ENCODE results near the gene HS3ST5. TPM values are rescaled to one million over a fixed set of nuclear protein-coding genes. Genes with fewer than 3 reads are reported as not detected.

HS3ST5 gene
- total RNA-seq, 3 donors from 2014 or later: not detected

DNA sequence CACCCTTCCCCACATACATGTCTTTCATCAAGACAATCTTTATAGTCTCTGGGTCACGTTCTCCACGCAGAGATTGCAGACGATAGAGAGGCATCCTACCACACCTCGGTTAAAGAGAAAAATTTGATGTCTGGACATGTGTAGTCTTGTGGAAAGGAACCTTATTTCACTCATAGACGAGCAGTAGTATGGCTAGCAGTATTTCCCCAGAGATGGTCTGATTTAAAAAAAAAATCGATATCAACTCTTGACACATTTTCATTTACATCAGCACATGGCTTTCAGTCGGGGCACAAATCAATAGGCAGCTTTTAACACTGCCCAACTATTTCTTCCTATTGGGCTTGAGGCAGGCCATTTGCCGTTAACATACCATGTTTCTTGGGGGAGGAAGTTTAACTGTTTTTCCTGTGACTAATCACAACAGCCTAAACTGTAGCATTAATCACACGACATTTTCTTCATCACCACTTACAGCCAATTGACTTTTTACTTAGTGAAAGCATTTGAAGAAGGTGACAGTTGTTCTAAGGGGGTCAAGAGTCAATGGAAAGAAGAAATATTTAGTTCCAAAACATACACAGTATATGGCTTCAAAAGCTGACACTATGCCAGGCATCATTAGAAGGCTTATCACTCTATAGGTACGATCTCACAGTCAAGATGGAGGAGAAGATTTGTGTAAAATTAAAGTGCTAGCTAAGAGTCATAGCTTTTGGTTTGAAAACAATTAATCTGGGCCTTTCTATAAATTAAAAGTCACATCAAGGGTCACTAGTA is 242.4 kb downstream of the HS3ST5 start:
- intact Hi-C loops (cut with DNase I; ENCODE audit: low total_unique reads): no loop called here
- no peaks in the 10 kb centered on the region for H3K4me1 ChIP-seq
- H3K4me3 ChIP-seq: no peak overlapping the region
- no peaks in the 10 kb centered on the region for H3K36me3 ChIP-seq
- H3K27ac ChIP-seq: no peak overlapping the region
- no peaks in the 10 kb centered on the region for H3K27me3 ChIP-seq
- DNase-seq (ENCODE audit: low spot score in 2 of 2): no peak
- TF ChIP-seq, protein P1, sequence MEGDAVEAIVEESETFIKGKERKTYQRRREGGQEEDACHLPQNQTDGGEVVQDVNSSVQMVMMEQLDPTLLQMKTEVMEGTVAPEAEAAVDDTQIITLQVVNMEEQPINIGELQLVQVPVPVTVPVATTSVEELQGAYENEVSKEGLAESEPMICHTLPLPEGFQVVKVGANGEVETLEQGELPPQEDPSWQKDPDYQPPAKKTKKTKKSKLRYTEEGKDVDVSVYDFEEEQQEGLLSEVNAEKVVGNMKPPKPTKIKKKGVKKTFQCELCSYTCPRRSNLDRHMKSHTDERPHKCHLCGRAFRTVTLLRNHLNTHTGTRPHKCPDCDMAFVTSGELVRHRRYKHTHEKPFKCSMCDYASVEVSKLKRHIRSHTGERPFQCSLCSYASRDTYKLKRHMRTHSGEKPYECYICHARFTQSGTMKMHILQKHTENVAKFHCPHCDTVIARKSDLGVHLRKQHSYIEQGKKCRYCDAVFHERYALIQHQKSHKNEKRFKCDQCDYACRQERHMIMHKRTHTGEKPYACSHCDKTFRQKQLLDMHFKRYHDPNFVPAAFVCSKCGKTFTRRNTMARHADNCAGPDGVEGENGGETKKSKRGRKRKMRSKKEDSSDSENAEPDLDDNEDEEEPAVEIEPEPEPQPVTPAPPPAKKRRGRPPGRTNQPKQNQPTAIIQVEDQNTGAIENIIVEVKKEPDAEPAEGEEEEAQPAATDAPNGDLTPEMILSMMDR (IDR thresholded peaks at IDR 0.05): no peak
- TF ChIP-seq POLR2A (IDR thresholded peaks at IDR 0.05): no peak
- no peak for TF ChIP-seq POLR2AphosphoS5 (IDR thresholded peaks at IDR 0.05)
- H3K9me3 ChIP-seq: no peaks in the 10 kb centered on the region

DNA sequence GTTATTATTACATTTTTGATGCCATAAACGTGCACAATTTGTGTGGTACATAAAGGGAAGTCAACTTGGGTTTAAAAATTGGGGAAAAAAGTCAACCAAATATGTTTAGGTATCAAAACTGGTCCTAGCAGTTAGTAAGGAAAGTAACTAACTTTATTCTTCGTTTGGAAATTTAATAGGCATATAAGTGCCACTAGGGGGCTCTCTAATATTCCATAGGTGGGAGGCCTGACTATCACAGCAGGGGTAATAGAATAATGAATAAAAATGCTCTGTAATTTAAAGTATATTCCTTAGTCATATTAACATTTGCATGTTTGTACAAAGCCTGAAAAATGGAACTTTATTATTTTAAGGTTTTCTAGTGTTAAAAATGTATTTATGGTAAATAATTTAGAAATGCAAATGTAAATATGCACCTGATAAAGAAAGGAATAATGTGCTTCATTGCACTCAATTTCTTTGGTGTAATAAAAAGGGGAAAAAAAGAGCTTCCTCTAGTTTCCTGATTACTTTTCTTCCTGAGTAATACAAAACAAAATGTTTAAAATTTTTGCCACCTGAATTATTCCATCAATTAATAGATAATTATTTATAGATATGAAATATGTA is 246.2 kb downstream of the HS3ST5 start:
- Histone ChIP-seq H3K27me3 (no peaks in the 10 kb centered on the region), H3K4me1 (no peaks in the 10 kb centered on the region), H3K9me3 (no peaks in the 10 kb centered on the region), H3K27ac (no peak overlapping the region), H3K4me3 (no peak overlapping the region), H3K36me3 (no peaks in the 10 kb centered on the region)
- TF ChIP-seq, protein P1 (IDR thresholded peaks at IDR 0.05): peak; percentile 32 to 33 (median 32)
- TF ChIP-seq POLR2AphosphoS5 (IDR thresholded peaks at IDR 0.05) (no peak), POLR2A (IDR thresholded peaks at IDR 0.05) (no peak)
- intact Hi-C loops (cut with DNase I; ENCODE audit: low total_unique reads): no loop called here
- DNase-seq (ENCODE audit: low spot score in 2 of 2): no peak

DNA sequence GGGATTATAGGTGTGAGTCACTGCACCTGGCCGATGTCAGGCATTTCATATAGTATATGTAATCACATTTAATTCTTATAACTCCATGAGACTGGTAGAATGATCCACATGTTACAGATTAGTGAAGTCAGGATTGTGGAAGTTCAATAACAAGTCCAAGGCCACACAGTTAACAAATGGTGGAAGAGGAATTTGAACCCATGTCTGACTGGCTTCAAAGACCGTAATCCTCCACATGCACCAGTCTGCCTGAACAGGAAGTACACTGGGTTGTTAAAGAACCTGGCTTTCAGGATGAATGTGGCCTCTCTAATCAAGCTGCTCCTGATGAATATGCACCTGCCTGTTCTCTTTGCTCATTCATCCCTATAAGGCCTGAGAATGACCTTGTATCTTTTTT is 249.9 kb downstream of the HS3ST5 start:
- DNase-seq (ENCODE audit: low spot score in 2 of 2): no peak
- H3K36me3 ChIP-seq: no peaks in the 10 kb centered on the region
- TF ChIP-seq POLR2A (IDR thresholded peaks at IDR 0.05) (no peak), POLR2AphosphoS5 (IDR thresholded peaks at IDR 0.05) (no peak)
- TF ChIP-seq, protein P1 (IDR thresholded peaks at IDR 0.05): no peak
- H3K9me3 ChIP-seq: no peaks in the 10 kb centered on the region
- no peaks in the 10 kb centered on the region for H3K27me3 ChIP-seq
- intact Hi-C loops (cut with DNase I; ENCODE audit: low total_unique reads): no loop called here
- no peak overlapping the region for H3K27ac ChIP-seq
- no peaks in the 10 kb centered on the region for H3K4me1 ChIP-seq
- H3K4me3 ChIP-seq: no peak overlapping the region

DNA sequence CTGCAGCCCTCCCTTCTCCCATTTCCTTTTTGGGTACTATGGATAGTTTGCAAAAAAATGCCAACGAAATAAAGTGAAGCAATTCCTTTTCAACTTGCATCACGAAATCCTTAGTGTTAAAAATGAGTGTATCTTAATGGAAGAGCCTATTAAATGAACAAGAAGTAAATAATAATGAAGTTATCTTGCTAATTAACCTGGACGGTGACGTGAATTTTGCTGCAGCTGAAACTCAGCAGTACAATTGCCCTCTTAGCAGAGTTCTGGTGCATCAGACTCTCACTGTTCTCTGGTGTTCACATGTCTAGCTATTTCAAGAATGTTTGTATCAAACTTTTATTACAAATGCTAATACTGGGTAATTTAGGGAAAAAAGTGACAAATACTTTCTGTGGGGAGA is 252.2 kb downstream of the HS3ST5 start:
- no peaks in the 10 kb centered on the region for H3K27me3 ChIP-seq
- H3K27ac ChIP-seq: no peak overlapping the region
- intact Hi-C loops (cut with DNase I; ENCODE audit: low total_unique reads): no loop called here
- no peaks in the 10 kb centered on the region for H3K9me3 ChIP-seq
- no peak for DNase-seq (ENCODE audit: low spot score in 2 of 2)
- H3K4me1 ChIP-seq: no peaks in the 10 kb centered on the region
- no peaks in the 10 kb centered on the region for H3K36me3 ChIP-seq
- TF ChIP-seq POLR2AphosphoS5 (IDR thresholded peaks at IDR 0.05) (no peak), POLR2A (IDR thresholded peaks at IDR 0.05) (no peak)
- TF ChIP-seq, protein P1 (IDR thresholded peaks at IDR 0.05): no peak
- H3K4me3 ChIP-seq: no peak overlapping the region

DNA sequence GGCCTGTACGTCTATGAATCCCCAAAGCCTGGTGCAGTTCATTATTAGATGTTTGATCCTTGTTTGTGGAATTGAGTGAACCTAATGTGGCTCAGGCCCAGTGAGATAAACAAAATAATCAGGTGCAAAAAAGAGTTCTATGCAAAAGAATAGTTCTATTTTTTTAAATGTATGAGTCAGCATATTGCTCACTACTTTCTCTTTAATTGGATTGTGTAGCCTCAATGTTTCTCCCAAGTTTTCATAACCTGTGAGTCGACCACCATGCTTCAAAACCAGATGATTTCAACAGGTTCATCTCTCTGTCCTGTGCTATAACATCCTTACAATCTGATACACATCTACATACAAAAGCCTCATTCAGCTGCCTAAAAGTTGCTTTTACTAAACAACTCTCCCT is 255.3 kb downstream of the HS3ST5 start:
- Histone ChIP-seq H3K27me3 (no peaks in the 10 kb centered on the region), H3K4me1 (no peaks in the 10 kb centered on the region), H3K9me3 (no peaks in the 10 kb centered on the region), H3K36me3 (no peaks in the 10 kb centered on the region), H3K27ac (no peak overlapping the region), H3K4me3 (no peak overlapping the region)
- DNase-seq (ENCODE audit: low spot score in 2 of 2): no peak
- intact Hi-C loops (cut with DNase I; ENCODE audit: low total_unique reads): no loop called here
- TF ChIP-seq, protein P1 (IDR thresholded peaks at IDR 0.05): no peak
- TF ChIP-seq POLR2AphosphoS5 (IDR thresholded peaks at IDR 0.05) (no peak), POLR2A (IDR thresholded peaks at IDR 0.05) (no peak)

All from breast epithelium (tissue), 4 donors.